ENCODE measurements around the gene INMT. TPM values are rescaled to one million over a fixed set of nuclear protein-coding genes. Genes with fewer than 3 reads are reported as not detected.
A peak's percentile ranks its signal among the peaks of the same experiment; 100 is the strongest.

INMT gene
- total RNA-seq, 1 donor from 2014 or later, result 49.5 TPM

DNA sequence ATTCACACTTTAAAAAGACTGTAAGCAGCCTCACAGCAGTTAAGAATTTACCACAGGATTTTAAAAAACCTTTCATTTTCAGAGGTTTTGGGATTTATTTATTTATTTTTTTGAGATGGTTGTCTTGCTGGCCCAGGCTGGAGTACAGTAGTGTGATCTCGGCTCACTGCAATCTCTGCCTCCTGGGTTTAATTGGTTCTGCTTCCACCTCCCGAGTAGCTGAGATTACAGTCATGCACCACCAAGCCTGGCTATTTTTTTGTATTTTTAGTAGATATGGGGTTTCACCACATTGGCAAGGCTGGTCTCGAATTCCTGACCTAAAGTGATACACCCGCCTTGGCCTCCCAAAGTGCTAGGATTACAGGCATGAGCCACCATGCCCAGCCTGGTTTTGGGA is 38.4 kb downstream of the INMT start:
- Histone ChIP-seq H3K9me3 (replicated peaks) (no peaks in the 10 kb centered on the region), H3K36me3 (peaks cover 36% of the 10 kb centered on the region), H3K27ac (replicated peaks) (no peak overlapping the region), H3K27me3 (ENCODE audit: low read depth) (no peaks in the 10 kb centered on the region), H3K4me1 (peaks cover 16% of the 10 kb centered on the region), H3K4me3 (no peak overlapping the region)
- intact Hi-C loops (cut with micrococcal nuclease), result no loop called here
- TF ChIP-seq, protein P1, sequence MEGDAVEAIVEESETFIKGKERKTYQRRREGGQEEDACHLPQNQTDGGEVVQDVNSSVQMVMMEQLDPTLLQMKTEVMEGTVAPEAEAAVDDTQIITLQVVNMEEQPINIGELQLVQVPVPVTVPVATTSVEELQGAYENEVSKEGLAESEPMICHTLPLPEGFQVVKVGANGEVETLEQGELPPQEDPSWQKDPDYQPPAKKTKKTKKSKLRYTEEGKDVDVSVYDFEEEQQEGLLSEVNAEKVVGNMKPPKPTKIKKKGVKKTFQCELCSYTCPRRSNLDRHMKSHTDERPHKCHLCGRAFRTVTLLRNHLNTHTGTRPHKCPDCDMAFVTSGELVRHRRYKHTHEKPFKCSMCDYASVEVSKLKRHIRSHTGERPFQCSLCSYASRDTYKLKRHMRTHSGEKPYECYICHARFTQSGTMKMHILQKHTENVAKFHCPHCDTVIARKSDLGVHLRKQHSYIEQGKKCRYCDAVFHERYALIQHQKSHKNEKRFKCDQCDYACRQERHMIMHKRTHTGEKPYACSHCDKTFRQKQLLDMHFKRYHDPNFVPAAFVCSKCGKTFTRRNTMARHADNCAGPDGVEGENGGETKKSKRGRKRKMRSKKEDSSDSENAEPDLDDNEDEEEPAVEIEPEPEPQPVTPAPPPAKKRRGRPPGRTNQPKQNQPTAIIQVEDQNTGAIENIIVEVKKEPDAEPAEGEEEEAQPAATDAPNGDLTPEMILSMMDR (IDR thresholded peaks at IDR 0.05; ENCODE audit: borderline replicate concordance), result no peak
- DNase-seq, result no peak

DNA sequence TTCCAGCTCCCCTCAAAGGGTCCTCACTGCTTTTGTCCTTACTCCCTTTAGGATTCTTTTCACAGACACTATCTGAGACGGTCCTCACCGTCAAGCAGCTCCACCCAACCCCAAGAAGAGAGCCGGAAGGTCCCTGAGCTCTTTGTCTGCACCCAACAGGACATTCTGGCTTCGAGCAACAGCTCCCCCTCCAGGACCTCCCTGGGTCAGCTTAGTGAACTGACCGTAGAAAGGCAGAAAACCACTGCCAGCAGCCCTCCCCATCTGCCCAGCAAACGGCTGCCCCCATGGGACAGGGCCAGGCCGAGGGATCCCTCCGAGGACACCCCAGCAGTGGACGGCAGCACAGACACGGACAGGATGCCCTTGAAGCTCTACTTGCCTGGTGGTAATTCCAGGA is 39.2 kb downstream of the INMT start:
- no peak for DNase-seq
- H3K9me3 ChIP-seq (replicated peaks), result no peaks in the 10 kb centered on the region
- peaks cover 32% of the 10 kb centered on the region for H3K36me3 ChIP-seq
- H3K4me3 ChIP-seq, result no peak overlapping the region
- intact Hi-C loops (cut with micrococcal nuclease), result no loop called here
- TF ChIP-seq, protein P1 (IDR thresholded peaks at IDR 0.05; ENCODE audit: borderline replicate concordance), result peak; percentile 53
- peaks cover 21% of the 10 kb centered on the region for H3K4me1 ChIP-seq
- no peaks in the 10 kb centered on the region for H3K27me3 ChIP-seq (ENCODE audit: low read depth)
- H3K27ac ChIP-seq (replicated peaks), result no peak overlapping the region

GRCh38 chr7:30795161-30795948 is 43.4 kb downstream of the INMT start:
- Histone ChIP-seq H3K4me1 (peaks cover 48% of the 10 kb centered on the region), H3K36me3 (peaks cover 21% of the 10 kb centered on the region), H3K27ac (replicated peaks) (peak overlapping the region; percentile 68), H3K27me3 (ENCODE audit: low read depth) (no peaks in the 10 kb centered on the region), H3K9me3 (replicated peaks) (no peaks in the 10 kb centered on the region), H3K4me3 (no peak overlapping the region)
- TF ChIP-seq, protein P1 (IDR thresholded peaks at IDR 0.05; ENCODE audit: borderline replicate concordance), result no peak
- DNase-seq, result no peak
- intact Hi-C loops (cut with micrococcal nuclease), result no loop called here

- Histone ChIP-seq H3K36me3 (peaks cover 20% of the 10 kb centered on the region), H3K4me3 (no peak overlapping the region), H3K4me1 (peaks cover 58% of the 10 kb centered on the region), H3K27me3 (ENCODE audit: low read depth) (no peaks in the 10 kb centered on the region), H3K9me3 (replicated peaks) (no peaks in the 10 kb centered on the region), H3K27ac (replicated peaks) (peak overlapping the region; percentile 68)
- TF ChIP-seq, protein P1 (IDR thresholded peaks at IDR 0.05; ENCODE audit: borderline replicate concordance), result no peak
- DNase-seq, result no peak
- intact Hi-C loops (cut with micrococcal nuclease), result no loop called here
Measured at GRCh38 chr7:30796105-30796869, 44.4 kb downstream of the INMT start.

GRCh38 chr7:30797176-30798040 is 45.5 kb downstream of the INMT start:
- no peak overlapping the region for H3K4me3 ChIP-seq
- peak overlapping the region; percentile 68 for H3K27ac ChIP-seq (replicated peaks)
- peaks cover 61% of the 10 kb centered on the region for H3K4me1 ChIP-seq
- DNase-seq, result no peak
- TF ChIP-seq, protein P1 (IDR thresholded peaks at IDR 0.05; ENCODE audit: borderline replicate concordance), result no peak
- H3K36me3 ChIP-seq, result peaks cover 11% of the 10 kb centered on the region
- no peaks in the 10 kb centered on the region for H3K9me3 ChIP-seq (replicated peaks)
- intact Hi-C loops (cut with micrococcal nuclease), result no loop called here
- H3K27me3 ChIP-seq (ENCODE audit: low read depth), result no peaks in the 10 kb centered on the region

Data from left ventricle myocardium inferior (tissue), 1 donor.